Right lobe of liver (tissue), 4 donors: Measurements from ENCODE around the gene PRKCA.

Experiments used
- CTCF ChIP-seq, 4 donors: fragments of 200-600 bp in 3 of 4; fragments of 450-650 bp in 1 of 4; IDR thresholded peaks; one replicate each; pipeline versions ENCODE4 v1.5.1 to v1.8.0; 2016 to 2022; ENCODE audit warnings: antibody characterized with exemption in 4 of 4, mild to moderate bottlenecking in 2 of 4
- POLR2A ChIP-seq: fragments of 450-650 bp; IDR thresholded peaks from one replicate; pipeline ENCODE4 v1.6.1; 2017; ENCODE audit warnings: antibody characterized with exemption, mild to moderate bottlenecking
- donor health status: DM: no; HTN: no; CAD: no.
- donor health status: DM: no; HTN: no; CAD: no.
- donor health status: DM: no; HTN: yes; CAD: no.

- TF ChIP-seq CTCF (IDR thresholded peaks at IDR 0.05) (no peak), POLR2A (no peak)
Measured at GRCh38 chr17:66573078-66573477, 270.7 kb downstream of the PRKCA start.
